ENCODE measurements around the gene SETX. TPM values are rescaled to one million over a fixed set of nuclear protein-coding genes. Genes with fewer than 3 reads are reported as not detected.

The SETX gene
- total RNA-seq, 1 donor from 2014 or later: 59.3 TPM

GRCh38 chr9:132235125-132235524 is 119.7 kb downstream of the SETX start:
- intact Hi-C loops (cut with DNase I): no loop called here
- Histone ChIP-seq H3K4me1 (peaks cover 5% of the 10 kb centered on the region), H3K9me3 (no peaks in the 10 kb centered on the region), H3K36me3 (no peaks in the 10 kb centered on the region), H3K27me3 (ENCODE audit: low read depth) (peaks cover 21% of the 10 kb centered on the region), H3K4me3 (no peak overlapping the region), H3K27ac (no peak overlapping the region)
- no peak for DNase-seq
- no peak for ATAC-seq
- no peak for TF ChIP-seq CTCF (IDR thresholded peaks at IDR 0.05)

GRCh38 chr9:132234535-132234934 is 120.3 kb downstream of the SETX start:
- Histone ChIP-seq H3K27ac (no peak overlapping the region), H3K4me3 (no peak overlapping the region), H3K4me1 (peaks cover 5% of the 10 kb centered on the region), H3K36me3 (no peaks in the 10 kb centered on the region), H3K27me3 (ENCODE audit: low read depth) (peaks cover 21% of the 10 kb centered on the region), H3K9me3 (no peaks in the 10 kb centered on the region)
- intact Hi-C loops (cut with DNase I): no loop called here
- no peak for DNase-seq
- no peak for ATAC-seq
- no peak for TF ChIP-seq CTCF (IDR thresholded peaks at IDR 0.05)

GRCh38 chr9:132233138-132233537 is 121.6 kb downstream of the SETX start:
- Histone ChIP-seq H3K36me3 (no peaks in the 10 kb centered on the region), H3K27ac (no peak overlapping the region), H3K9me3 (no peaks in the 10 kb centered on the region), H3K4me1 (peaks cover 5% of the 10 kb centered on the region), H3K4me3 (no peak overlapping the region), H3K27me3 (ENCODE audit: low read depth) (peaks cover 21% of the 10 kb centered on the region)
- DNase-seq (no peak), ATAC-seq (no peak)
- intact Hi-C loops (cut with DNase I): no loop called here
- no peak for TF ChIP-seq CTCF (IDR thresholded peaks at IDR 0.05)

GRCh38 chr9:132232522-132232921 is 122.3 kb downstream of the SETX start:
- DNase-seq (no peak), ATAC-seq (no peak)
- peaks cover 22% of the 10 kb centered on the region for H3K27me3 ChIP-seq (ENCODE audit: low read depth)
- no peak overlapping the region for H3K4me3 ChIP-seq
- H3K4me1 ChIP-seq: peaks cover 5% of the 10 kb centered on the region
- H3K27ac ChIP-seq: no peak overlapping the region
- TF ChIP-seq CTCF (IDR thresholded peaks at IDR 0.05): no peak
- no peaks in the 10 kb centered on the region for H3K36me3 ChIP-seq
- H3K9me3 ChIP-seq: no peaks in the 10 kb centered on the region
- intact Hi-C loops (cut with DNase I): no loop called here

- ATAC-seq (no peak), DNase-seq (no peak)
- Histone ChIP-seq H3K4me1 (no peaks in the 10 kb centered on the region), H3K27ac (no peak overlapping the region), H3K9me3 (no peaks in the 10 kb centered on the region), H3K27me3 (ENCODE audit: low read depth) (peaks cover 34% of the 10 kb centered on the region), H3K36me3 (no peaks in the 10 kb centered on the region), H3K4me3 (no peak overlapping the region)
- TF ChIP-seq CTCF (IDR thresholded peaks at IDR 0.05): no peak
- intact Hi-C loops (cut with DNase I): no loop called here
These were observed 123.6 kb downstream of the SETX start for GRCh38 chr9:132231019-132231701.

Measured in lower lobe of right lung (tissue), 2 donors.